Psoas muscle (tissue), 8 donors: ENCODE results near the gene KLHL30. TPM values are rescaled to one million over a fixed set of nuclear protein-coding genes. Genes with fewer than 3 reads are reported as not detected.

Source experiments
- ATAC-seq, 4 donors: fragments of 200-7000 bp; cut with Tn5 transposase; one replicate each; pipeline ENCODE4 v1.9.1; 2020; ENCODE audit warnings: moderate library complexity in 3 of 4, mild to moderate bottlenecking in 2 of 4
- DNase-seq, 2 donors: peaks; one replicate each; pipeline ENCODE4 v3.0.0-alpha.2; 2020
- H3K27ac ChIP-seq: fragments of 200-600 bp; one replicate; pipeline ENCODE4 v1.8.0; 2022
- H3K27me3 ChIP-seq, 3 donors: fragments of 200-600 bp in 1 of 3; one replicate each; pipeline versions ENCODE4 v1.6.1 to v1.8.0; 2013 to 2022; ENCODE audit warnings: low read length in 2 of 3, mild to moderate bottlenecking in 2 of 3, moderate library complexity in 1 of 3; ENCODE audit not compliant: insufficient read depth in 3 of 3
- H3K36me3 ChIP-seq, 2 donors: fragments of 200-600 bp in 1 of 2; one replicate each; pipeline versions ENCODE4 v1.6.1 to v1.8.0; 2013 to 2022; ENCODE audit warnings: low read depth in 1 of 2, mild to moderate bottlenecking in 1 of 2, moderate library complexity in 1 of 2; ENCODE audit not compliant: insufficient read depth in 1 of 2
- H3K4me1 ChIP-seq: fragments of 200-600 bp; one replicate; pipeline ENCODE4 v1.8.0; 2022
- H3K4me3 ChIP-seq: fragments of 200-600 bp; one replicate; pipeline ENCODE4 v1.8.0; 2022; ENCODE audit warnings: mild to moderate bottlenecking
- H3K9me3 ChIP-seq: fragments of 200-600 bp; one replicate; pipeline ENCODE4 v1.8.0; 2022
- WGBS, 3 donors: extraction: QIAGEN DNeasy Blood & Tissue Kit; methylation state at CpG; one replicate each; pipeline versions ENCODE4 v1.1.6 to v1.1.7; 2013; 5-methylcytosine and 5-hydroxymethylcytosine counted together
- intact Hi-C, 2 donors: fragments of 100-400 bp; cut with DNase I; formaldehyde crosslinking; loops; one replicate each; pipeline versions ENCODE4 v1.11.0 to v1.14.2; 2022
- polyA plus RNA-seq, 3 donors: library from polyadenylated mRNA; stranded (reverse); fragments of 200-250 nt; gene quantifications; one replicate each; pipeline ENCODE4 v1.2.3, GENCODE V29; 2013
- total RNA-seq, 4 donors: library from RNA; stranded (reverse); fragmentation: NEBNext Ultra II Directional in 2 of 4; extraction: Animal tissue kit (Norgen Biotek cat#: 25700) in 2 of 4; gene quantifications; one replicate each; pipeline versions ENCODE4 v1.2.1 to v1.2.4, GENCODE V29; 2021 to 2023
- TF ChIP-seq, protein P1 (sequence below): fragments of 200-600 bp; IDR thresholded peaks from one replicate; pipeline ENCODE4 v1.8.0; 2022; ENCODE audit warnings: antibody characterized with exemption
- donor health status: healthy with polysubstance abuse.
- donor health status: DM: no; HTN: no; CAD: no; lungs with moderate emphysema.
- donor health status: Bipolar disorder and iron deficiency.
- donor health status: healthy.
- donor health status: DM: yes; HTN: yes; CAD: no.
- donor health status: DM: no; HTN: no; CAD: no.
- donor health status: DM: no; HTN: no; CAD: no.
- donor health status: DM: yes; HTN: yes; CAD: no.

KLHL30 gene
- total and polyA plus RNA-seq, 7 donors, result 67.7 to 175 (median 121) TPM

DNA sequence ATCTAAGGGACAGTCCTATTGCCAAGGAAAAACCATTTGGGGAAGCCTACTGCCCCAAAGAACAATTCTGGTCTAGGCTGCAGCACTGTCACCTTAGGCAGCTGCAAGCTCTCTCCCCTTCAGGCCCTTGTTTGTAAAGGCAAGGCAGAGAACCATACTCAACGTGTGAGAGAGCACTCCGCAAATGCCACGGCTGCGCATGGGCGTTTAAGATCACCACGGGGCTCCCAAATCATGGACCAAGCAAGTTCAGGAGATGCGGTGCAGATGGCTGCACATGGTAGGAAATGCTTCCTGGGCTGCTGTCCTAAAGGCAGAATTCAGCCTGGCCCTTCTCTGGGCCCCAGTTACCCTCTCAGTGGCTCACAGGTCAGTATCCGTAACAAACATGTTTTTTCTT lies 35.8 kb downstream of the KLHL30 start:
- Histone ChIP-seq H3K4me1 (peaks cover 4% of the 10 kb centered on the region), H3K4me3 (no peak overlapping the region), H3K27me3 (no peaks in the 10 kb centered on the region), H3K36me3 (peaks cover 7 to 98% of the 10 kb centered on the region in 2 donors), H3K9me3 (no peaks in the 10 kb centered on the region), H3K27ac (no peak overlapping the region)
- TF ChIP-seq, protein P1, sequence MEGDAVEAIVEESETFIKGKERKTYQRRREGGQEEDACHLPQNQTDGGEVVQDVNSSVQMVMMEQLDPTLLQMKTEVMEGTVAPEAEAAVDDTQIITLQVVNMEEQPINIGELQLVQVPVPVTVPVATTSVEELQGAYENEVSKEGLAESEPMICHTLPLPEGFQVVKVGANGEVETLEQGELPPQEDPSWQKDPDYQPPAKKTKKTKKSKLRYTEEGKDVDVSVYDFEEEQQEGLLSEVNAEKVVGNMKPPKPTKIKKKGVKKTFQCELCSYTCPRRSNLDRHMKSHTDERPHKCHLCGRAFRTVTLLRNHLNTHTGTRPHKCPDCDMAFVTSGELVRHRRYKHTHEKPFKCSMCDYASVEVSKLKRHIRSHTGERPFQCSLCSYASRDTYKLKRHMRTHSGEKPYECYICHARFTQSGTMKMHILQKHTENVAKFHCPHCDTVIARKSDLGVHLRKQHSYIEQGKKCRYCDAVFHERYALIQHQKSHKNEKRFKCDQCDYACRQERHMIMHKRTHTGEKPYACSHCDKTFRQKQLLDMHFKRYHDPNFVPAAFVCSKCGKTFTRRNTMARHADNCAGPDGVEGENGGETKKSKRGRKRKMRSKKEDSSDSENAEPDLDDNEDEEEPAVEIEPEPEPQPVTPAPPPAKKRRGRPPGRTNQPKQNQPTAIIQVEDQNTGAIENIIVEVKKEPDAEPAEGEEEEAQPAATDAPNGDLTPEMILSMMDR, result no peak
- DNase-seq (no peak), ATAC-seq (no peak)
- intact Hi-C loops, result no loop called here
- WGBS, 3 donors, result 91 to 94% (median 92%) methylated on average over 8 of the region's 8 CpGs

GRCh38 chr2:238174701-238175100 lies 36.2 kb downstream of the KLHL30 start:
- Histone ChIP-seq H3K27me3 (no peaks in the 10 kb centered on the region), H3K9me3 (no peaks in the 10 kb centered on the region), H3K4me3 (no peak overlapping the region), H3K27ac (no peak overlapping the region), H3K4me1 (peaks cover 1% of the 10 kb centered on the region), H3K36me3 (peaks cover 9 to 98% of the 10 kb centered on the region in 2 donors)
- DNase-seq, result no peak
- TF ChIP-seq, protein P1, result no peak
- no peak for ATAC-seq
- intact Hi-C loops, result no loop called here
- WGBS, 3 donors, result 61 to 87% (median 67%) methylated on average over 3 of the region's 3 CpGs

- H3K27ac ChIP-seq, result no peak overlapping the region
- TF ChIP-seq, protein P1, result no peak
- H3K4me1 ChIP-seq, result no peaks in the 10 kb centered on the region
Observed at GRCh38 chr2:238176613-238177012, 38.1 kb downstream of the KLHL30 start.

GRCh38 chr2:238180554-238180953 lies 42.1 kb downstream of the KLHL30 start:
- WGBS, 3 donors, result 83 to 92% (median 88%) methylated on average over 5 of the region's 5 CpGs

More at GRCh38 chr2:238176613-238177012, 38.1 kb downstream of the KLHL30 start:
- Histone ChIP-seq H3K9me3 (no peaks in the 10 kb centered on the region), H3K4me3 (no peak overlapping the region), H3K36me3 (peaks cover 22 to 98% of the 10 kb centered on the region in 2 donors), H3K27me3 (no peaks in the 10 kb centered on the region)
- DNase-seq (no peak), ATAC-seq (no peak)
- intact Hi-C loops, result no loop called here

More at GRCh38 chr2:238180554-238180953, 42.1 kb downstream of the KLHL30 start:
- ATAC-seq, result no peak
- H3K36me3 ChIP-seq, result peaks cover 39 to 98% of the 10 kb centered on the region in 2 donors
- no peak overlapping the region for H3K27ac ChIP-seq
- TF ChIP-seq, protein P1, result no peak
- no peaks in the 10 kb centered on the region for H3K27me3 ChIP-seq
- H3K4me3 ChIP-seq, result no peak overlapping the region
- no peaks in the 10 kb centered on the region for H3K4me1 ChIP-seq
- no peaks in the 10 kb centered on the region for H3K9me3 ChIP-seq
- DNase-seq, result no peak
- intact Hi-C loops, result no loop called here
